Smooth muscle cell (in vitro differentiated cells): Measurements from ENCODE around the gene TXNRD2. TPM values are rescaled to one million over a fixed set of nuclear protein-coding genes. Genes with fewer than 3 reads are reported as not detected.

Experiments
- DNase-seq: peaks from one replicate; lab custom pipeline; 2025; ENCODE audit not compliant: unreplicated experiment; lab: John Stamatoyannopoulos, UW
- H2AFZ ChIP-seq: fragments of 200-600 bp; sonication (generic); 2 replicates; pipeline ENCODE4 v1.6.0; 2016; ENCODE audit warnings: antibody characterized with exemption, low read depth, mild to moderate bottlenecking
- H3F3A ChIP-seq: fragments of 200-600 bp; sonication (generic); 2 replicates; pipeline ENCODE4 v1.6.0; 2017; ENCODE audit warnings: antibody characterized with exemption, low read depth
- H3K27ac ChIP-seq: fragments of 200-600 bp; sonication (generic); 2 replicates; pipeline ENCODE4 v1.5.1; 2016; ENCODE audit warnings: low read depth, mild to moderate bottlenecking
- H3K27me3 ChIP-seq: fragments of 200-600 bp; sonication (generic); 2 replicates; pipeline ENCODE4 v1.6.1; 2016; ENCODE audit warnings: low read depth, mild to moderate bottlenecking
- H3K36me3 ChIP-seq: fragments of 200-600 bp; sonication (generic); 2 replicates; pipeline ENCODE4 v1.5.1; 2016; ENCODE audit warnings: low read depth
- H3K4me1 ChIP-seq: fragments of 200-600 bp; sonication (generic); 2 replicates; pipeline ENCODE4 v1.5.1; 2016; ENCODE audit warnings: low read depth
- H3K4me2 ChIP-seq: fragments of 200-600 bp; sonication (generic); 2 replicates; pipeline ENCODE4 v1.6.0; 2016; ENCODE audit warnings: mild to moderate bottlenecking
- H3K4me3 ChIP-seq: fragments of 200-600 bp; sonication (generic); 2 replicates; pipeline ENCODE4 v1.5.1; 2016; ENCODE audit warnings: mild to moderate bottlenecking
- H3K79me2 ChIP-seq: fragments of 200-600 bp; sonication (generic); 2 replicates; pipeline ENCODE4 v1.6.0; 2016; ENCODE audit warnings: low read depth, mild to moderate bottlenecking
- H3K9ac ChIP-seq: fragments of 200-600 bp; sonication (generic); 2 replicates; pipeline ENCODE4 v1.6.0; 2016; ENCODE audit warnings: low read depth
- H3K9me3 ChIP-seq: fragments of 200-600 bp; sonication (generic); replicated peaks from 2 replicates; pipeline ENCODE4 v1.5.1; 2016; ENCODE audit warnings: low read depth
- H4K20me1 ChIP-seq: fragments of 200-600 bp; sonication (generic); 2 replicates; pipeline ENCODE4 v1.6.0; 2016; ENCODE audit warnings: low read depth
- CTCF ChIP-seq: fragments of 200-600 bp; sonication (generic); IDR thresholded peaks from 2 replicates; pipeline ENCODE4 v1.5.1; 2017; ENCODE audit warnings: borderline replicate concordance, mild to moderate bottlenecking, antibody characterized with exemption; ENCODE audit not compliant: insufficient read depth, poor library complexity, severe bottlenecking
- WGBS: methylation state at CpG from one replicate; pipeline ENCODE4 v1.1.7; 2016; ENCODE audit warnings: low lambda C conversion rate; 5-methylcytosine and 5-hydroxymethylcytosine counted together
- polyA plus RNA-seq: library from polyadenylated mRNA; unstranded; fragments of >200 nt; fragmentation: Nextera tagmentation; extraction: Ambion mirVana; gene quantifications from 2 replicates; pipeline ENCODE4 v1.2.1, GENCODE V29; 2016
- total RNA-seq: library from RNA; depleted of rRNA; stranded (reverse); fragments of >200 nt; gene quantifications from 2 replicates; pipeline ENCODE4 v1.2.3, GENCODE V29; 2014

TXNRD2 gene
- total and polyA plus RNA-seq, 2 experiments from 2014 or later = 3.2 TPM; not detected in 1

GRCh38 chr22:19974935-19975706 is 33.5 kb upstream of the TXNRD2 start:
- H3K9me3 ChIP-seq = no peaks in the 10 kb centered on the region
- WGBS = 88% methylated on average over 13 of the region's 13 CpGs

GRCh38 chr22:19974268-19974861 is 32.7 kb upstream of the TXNRD2 start:
- Histone ChIP-seq H3K36me3 (no peaks in the 10 kb centered on the region), H3K4me1 (peaks cover 6% of the 10 kb centered on the region), H3K27ac (no peak overlapping the region), H3K9ac (no peak overlapping the region), H3K9me3 (no peaks in the 10 kb centered on the region), H3K4me2 (no peak overlapping the region), H3K4me3 (no peak overlapping the region), H3K79me2 (no peaks in the 10 kb centered on the region), H4K20me1 (no peaks in the 10 kb centered on the region), H2AFZ (no peak overlapping the region), H3F3A (no peaks in the 10 kb centered on the region), H3K27me3 (no peaks in the 10 kb centered on the region)
- WGBS = 81% methylated on average over 11 of the region's 11 CpGs
- TF ChIP-seq CTCF = no peak
- DNase-seq = no peak

More at GRCh38 chr22:19974935-19975706, 33.5 kb upstream of the TXNRD2 start:
- no peak overlapping the region for H3K27ac ChIP-seq
- no peaks in the 10 kb centered on the region for H3K79me2 ChIP-seq
- H3K4me2 ChIP-seq = no peak overlapping the region
- no peak overlapping the region for H2AFZ ChIP-seq
- DNase-seq = no peak
- peaks cover 6% of the 10 kb centered on the region for H3K4me1 ChIP-seq
- no peak overlapping the region for H3K9ac ChIP-seq
- no peaks in the 10 kb centered on the region for H3F3A ChIP-seq
- no peak overlapping the region for H3K4me3 ChIP-seq
- H4K20me1 ChIP-seq = no peaks in the 10 kb centered on the region
- H3K36me3 ChIP-seq = no peaks in the 10 kb centered on the region
- H3K27me3 ChIP-seq = no peaks in the 10 kb centered on the region
- TF ChIP-seq CTCF = no peak

DNA sequence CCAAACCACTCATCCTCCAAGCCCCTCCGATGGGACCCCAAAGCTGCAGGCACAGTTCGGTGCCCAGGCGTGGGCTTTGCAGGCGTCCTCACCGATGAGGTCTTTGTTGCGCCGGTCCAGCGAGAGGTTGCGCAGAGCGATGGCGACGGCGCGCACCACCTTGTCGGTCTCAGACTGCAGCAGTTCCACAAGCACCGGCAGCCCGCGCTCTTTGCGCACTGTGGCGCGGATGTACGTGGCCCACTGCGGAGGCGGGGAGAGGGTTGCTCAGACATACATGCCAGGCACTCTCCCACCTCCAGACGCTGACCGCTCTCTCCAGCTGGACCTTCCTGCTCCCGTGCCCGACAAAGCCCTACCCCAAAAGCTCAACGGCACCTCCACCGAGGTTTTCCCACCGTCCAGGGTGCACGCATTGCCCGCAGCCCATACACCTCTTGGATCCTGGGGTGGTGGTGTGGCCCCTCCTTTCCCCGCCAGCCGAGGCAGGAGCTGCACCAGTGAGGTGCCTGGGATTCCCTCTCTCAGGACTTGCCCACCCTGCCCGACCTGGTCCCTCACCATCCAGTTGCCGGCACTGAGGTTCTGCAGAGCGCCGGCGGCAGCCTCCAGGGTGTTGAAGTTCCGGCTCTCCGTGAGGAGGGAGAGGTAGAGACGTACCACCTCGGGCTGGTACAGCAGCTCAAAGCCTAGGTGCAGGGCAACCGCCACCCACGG is 32.1 kb upstream of the TXNRD2 start:
- Histone ChIP-seq H3K9ac (no peak overlapping the region), H3F3A (no peaks in the 10 kb centered on the region), H3K4me3 (no peak overlapping the region), H3K27ac (no peak overlapping the region), H3K79me2 (no peaks in the 10 kb centered on the region), H4K20me1 (no peaks in the 10 kb centered on the region), H3K9me3 (no peaks in the 10 kb centered on the region), H3K27me3 (no peaks in the 10 kb centered on the region), H3K36me3 (no peaks in the 10 kb centered on the region), H3K4me2 (no peak overlapping the region), H3K4me1 (peaks cover 6% of the 10 kb centered on the region), H2AFZ (no peak overlapping the region)
- 95% methylated on average over 46 of the region's 46 CpGs for WGBS
- TF ChIP-seq CTCF = no peak
- DNase-seq = no peak
